Body of pancreas (tissue), 4 donors: ENCODE results near the gene SLC35E1.

Experiments used
- POLR2A ChIP-seq, 3 donors: fragments of 450-650 bp; IDR thresholded peaks; one replicate each; pipeline ENCODE4 v1.6.1; 2016; ENCODE audit warnings: antibody characterized with exemption in 3 of 3, mild to moderate bottlenecking in 2 of 3
- TF ChIP-seq, protein P1 (sequence below), 7 experiments: fragments of 450-650 bp in 4 of 7; fragments of 200-600 bp in 3 of 7; sonication (generic) in 3 of 7; IDR thresholded peaks; one replicate each; pipeline ENCODE4 v1.5.1; 2016 to 2019; ENCODE audit warnings: antibody characterized with exemption in 7 of 7

DNA sequence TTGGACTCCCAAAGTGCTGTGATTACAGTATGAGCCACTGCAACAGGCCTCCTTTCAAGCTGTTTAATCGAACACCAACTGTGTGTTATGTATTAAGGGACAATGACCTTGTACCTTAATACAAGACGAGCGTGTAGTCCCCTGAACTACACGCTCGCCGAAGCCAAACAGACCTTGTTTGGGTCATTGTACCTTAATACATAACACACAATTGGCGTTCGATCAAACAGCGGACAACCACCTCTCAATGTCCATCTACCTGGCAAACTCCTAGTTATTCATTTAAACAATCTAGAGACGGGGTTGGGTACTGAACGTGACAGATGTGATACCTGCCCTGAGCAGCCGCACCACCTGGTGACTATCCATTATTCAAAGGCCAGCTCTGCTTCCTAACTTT is 31.3 kb downstream of the SLC35E1 start:
- TF ChIP-seq, protein P1, sequence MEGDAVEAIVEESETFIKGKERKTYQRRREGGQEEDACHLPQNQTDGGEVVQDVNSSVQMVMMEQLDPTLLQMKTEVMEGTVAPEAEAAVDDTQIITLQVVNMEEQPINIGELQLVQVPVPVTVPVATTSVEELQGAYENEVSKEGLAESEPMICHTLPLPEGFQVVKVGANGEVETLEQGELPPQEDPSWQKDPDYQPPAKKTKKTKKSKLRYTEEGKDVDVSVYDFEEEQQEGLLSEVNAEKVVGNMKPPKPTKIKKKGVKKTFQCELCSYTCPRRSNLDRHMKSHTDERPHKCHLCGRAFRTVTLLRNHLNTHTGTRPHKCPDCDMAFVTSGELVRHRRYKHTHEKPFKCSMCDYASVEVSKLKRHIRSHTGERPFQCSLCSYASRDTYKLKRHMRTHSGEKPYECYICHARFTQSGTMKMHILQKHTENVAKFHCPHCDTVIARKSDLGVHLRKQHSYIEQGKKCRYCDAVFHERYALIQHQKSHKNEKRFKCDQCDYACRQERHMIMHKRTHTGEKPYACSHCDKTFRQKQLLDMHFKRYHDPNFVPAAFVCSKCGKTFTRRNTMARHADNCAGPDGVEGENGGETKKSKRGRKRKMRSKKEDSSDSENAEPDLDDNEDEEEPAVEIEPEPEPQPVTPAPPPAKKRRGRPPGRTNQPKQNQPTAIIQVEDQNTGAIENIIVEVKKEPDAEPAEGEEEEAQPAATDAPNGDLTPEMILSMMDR (IDR thresholded peaks at IDR 0.05): no peak
- no peak for TF ChIP-seq POLR2A (IDR thresholded peaks at IDR 0.05)
